UCSD-AML1 (cell line): ENCODE measurements around the gene DNAH8.

Experiments used
- DNase-seq: peaks from one replicate; lab custom pipeline; 2025; ENCODE audit not compliant: unreplicated experiment; lab: John Stamatoyannopoulos, UW

DNAH8 gene

GRCh38 chr6:38955861-38956260 lies 240.8 kb downstream of the DNAH8 start:
- no peak for DNase-seq

DNA sequence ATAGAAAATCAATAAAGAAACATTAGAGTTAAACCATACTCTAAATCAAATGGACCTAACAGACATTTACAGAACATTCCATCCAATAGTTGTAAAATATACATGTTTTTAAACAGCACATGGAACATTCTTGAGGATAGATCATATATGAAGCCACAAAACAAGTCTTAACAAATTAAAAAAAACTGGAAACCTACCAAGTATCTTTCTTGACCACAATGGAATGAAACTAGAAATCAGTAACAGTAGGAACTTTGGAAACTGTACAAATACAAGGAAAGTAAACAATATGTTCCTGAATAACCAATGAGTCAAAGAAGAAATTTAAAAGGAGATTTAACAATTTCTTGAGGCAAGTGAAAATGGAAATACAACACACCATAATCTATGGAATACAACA lies 242.3 kb downstream of the DNAH8 start:
- DNase-seq = no peak

DNA sequence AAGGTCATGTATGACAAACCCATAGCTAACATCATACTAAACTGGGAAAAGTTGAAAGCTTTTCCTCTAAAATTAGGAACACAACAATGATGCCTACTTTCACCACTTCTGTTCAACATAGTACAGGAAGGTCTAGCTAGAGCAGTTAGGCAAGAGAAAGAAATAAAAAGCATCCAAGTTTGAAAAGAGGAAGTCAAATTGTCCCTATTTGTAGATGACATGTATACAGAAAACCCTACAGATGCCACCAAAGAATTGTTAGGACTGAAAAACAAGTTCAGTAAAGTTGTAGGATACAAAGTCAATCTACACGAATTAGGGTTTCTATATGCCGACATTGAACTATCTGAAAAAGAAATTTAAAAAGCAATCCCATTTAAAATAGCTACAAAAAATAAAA lies 244.0 kb downstream of the DNAH8 start:
- no peak for DNase-seq

- no peak for DNase-seq
Measured at GRCh38 chr6:38968702-38969149, 253.6 kb downstream of the DNAH8 start.

DNA sequence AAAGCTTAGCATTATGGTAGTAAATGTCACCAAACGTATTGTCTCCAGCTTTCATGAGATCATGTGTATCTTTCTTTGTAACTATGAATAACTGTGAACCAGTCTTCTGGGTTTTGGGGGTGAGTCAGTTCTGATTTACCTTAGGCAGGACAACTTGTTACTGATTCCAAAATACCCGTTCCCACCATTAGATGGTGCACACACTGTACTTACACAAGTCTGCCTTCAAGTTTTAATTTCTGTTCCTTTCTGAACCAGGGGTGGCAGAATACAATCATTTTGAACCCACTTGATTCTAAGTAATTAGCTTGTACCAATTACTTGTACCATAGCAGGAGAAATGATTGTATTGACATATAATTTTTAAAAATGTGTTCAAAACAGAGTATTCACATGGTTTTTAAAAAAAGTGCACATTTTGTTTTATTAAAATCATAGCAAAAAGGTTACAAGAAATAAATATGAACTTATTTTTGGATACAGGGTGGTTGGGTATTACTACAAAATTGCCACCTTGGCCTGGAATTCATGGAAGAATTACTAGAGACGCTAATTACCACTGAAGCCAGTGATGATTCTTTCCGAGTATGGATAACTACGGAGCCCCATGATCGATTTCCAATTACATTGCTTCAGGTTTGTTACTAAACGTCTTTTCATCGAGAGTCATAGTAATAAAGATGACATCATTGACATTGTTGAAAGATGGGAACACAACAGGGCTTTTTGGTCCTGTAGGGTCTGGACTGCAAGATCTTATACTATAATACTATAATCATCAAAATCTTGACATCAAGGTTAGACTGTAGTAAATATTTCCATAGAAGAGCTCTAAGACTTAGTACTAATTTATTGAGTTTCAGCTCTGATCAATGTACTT lies 258.3 kb downstream of the DNAH8 start:
- DNase-seq = no peak

- DNase-seq = no peak
Measured at GRCh38 chr6:38974389-38975151, 259.5 kb downstream of the DNAH8 start.

DNA sequence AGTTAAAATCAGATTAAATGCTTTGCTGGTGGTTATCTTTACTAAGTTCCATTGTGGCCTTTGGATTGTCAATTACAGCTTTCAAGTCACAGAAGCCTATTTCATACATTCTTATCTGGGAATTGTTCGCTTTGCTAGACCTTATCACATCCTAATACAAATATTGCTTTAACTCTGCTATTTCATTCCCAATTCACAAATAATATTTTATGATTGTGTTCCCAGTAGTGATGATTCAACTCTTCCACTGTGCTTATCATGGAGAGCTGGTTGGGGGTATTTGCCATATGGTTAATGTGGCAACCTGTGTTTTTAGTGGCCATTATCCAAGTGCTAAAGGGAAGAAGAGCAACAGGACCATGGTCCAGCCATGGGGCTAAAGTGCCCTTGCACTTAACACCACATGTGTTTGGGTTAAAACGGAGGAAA lies 260.5 kb downstream of the DNAH8 start:
- DNase-seq = no peak

DNA sequence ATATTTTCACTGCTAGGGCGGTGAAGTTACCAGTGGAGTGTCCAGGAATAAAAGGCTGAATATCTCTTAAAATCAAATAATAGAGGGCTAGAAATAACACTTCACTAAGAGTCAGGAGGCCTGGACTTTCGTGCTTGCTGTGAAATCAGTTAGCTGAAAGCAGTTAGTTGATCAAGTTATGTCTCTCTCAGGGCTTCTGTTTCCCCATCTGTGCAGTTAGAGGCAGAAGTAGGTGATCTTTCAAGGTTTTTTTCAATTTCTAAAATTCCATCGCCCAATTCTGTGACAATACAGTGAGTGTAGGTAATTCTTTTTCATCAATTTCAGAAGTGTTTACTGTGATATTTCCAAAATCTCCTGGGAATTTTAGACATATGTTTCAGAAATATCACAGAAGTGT lies 260.9 kb downstream of the DNAH8 start:
- no peak for DNase-seq

DNA sequence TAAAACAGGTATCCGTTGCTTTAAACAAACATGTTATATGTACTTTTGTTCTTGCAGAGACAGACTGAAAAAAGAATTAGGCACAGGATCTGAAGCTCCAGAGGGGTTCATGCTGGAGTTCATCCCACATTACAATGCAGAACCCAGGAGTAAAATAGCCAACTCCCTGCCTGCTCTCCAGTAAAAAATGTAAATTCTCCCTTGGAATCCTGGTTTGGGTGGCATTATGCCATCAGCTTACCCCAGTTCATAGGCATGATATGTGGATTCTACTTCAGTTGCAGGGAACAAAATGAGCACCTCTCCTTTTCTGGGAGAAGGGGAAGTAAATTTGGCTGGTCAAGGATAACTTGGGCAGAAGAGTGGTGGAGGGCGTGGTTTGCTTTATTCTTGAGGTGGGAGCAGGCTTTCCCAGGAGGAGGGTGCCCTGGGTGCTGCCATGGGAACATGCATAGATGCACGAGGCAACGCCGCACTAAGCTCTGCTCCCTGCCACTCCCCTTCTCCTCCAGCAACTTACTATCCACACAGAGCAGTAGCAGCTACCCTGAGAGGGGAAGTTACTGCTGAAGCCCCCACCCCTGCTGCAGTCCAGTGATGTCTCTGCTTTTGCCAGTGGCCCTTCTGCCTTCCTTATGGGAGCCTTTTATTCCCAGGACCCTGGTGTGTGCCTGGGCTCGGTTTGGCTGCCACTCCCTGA lies 261.8 kb downstream of the DNAH8 start:
- DNase-seq = no peak

DNA sequence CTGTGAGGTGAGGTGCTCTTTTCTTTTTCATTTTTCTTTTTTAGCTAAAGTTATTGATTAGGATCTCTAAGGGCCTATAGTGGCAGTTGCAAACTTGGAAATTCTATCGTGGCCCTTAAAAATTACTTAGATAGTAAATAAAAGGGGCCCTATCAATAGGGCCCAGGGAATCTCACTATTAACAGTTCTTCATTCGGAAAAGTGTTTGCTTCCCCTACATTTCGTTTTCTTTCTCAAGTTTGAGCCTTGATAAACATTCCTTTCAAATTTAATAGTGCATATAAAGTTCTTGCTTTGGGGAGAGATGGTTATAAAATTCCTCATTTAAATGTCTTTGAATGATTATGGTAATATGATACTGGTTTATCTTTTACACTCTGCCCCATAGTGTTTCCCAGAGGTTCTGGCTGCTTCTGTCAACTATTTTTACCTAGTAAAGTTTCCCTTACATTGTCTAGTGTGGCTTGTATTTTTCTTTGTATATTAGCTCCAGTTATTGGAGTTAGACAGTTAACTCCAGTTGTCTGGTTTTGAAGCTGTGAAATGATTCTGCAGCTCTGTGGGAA lies 263.1 kb downstream of the DNAH8 start:
- no peak for DNase-seq

DNA sequence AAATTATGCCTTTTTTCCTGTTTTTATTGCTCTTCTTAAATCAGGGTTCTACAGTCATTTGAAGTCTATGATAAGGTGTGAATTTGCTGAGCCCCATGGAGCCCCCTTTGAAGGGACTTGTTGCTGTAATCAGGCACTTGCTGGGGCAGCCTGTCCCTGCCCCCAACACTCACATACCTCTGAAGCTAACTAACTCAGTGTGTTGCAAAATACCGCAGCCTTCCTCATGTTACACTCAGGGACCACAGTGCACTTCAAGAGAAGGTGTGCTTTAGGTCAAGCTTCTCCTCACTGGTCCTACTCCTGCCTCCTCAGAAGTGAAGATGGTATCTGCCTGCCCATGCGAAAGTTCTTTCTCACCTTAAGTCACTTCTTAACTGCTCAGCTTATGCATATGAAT lies 267.4 kb downstream of the DNAH8 start:
- no peak for DNase-seq

GRCh38 chr6:38984723-38985122 lies 269.6 kb downstream of the DNAH8 start:
- no peak for DNase-seq

GRCh38 chr6:38985839-38986238 lies 270.7 kb downstream of the DNAH8 start:
- no peak for DNase-seq

DNA sequence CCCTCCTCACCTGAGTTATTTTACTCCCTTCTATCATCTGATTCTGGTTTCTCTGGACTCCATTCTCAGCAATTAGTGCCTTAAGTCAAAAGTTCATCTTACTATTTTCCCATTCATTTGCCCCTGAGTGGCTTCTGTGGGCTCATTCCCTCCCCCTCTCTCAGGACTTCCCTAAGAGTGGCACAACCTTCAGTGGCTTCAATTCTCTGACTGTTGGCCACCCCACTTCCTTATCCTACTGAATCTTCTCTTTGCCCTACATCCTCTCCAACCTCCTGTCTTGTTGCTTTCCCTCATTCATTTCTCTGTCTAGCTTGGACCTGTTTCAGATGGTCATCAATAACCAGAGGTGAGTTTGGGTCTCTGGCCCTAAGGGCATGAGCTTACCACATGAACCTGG lies 272.4 kb downstream of the DNAH8 start:
- no peak for DNase-seq

DNA sequence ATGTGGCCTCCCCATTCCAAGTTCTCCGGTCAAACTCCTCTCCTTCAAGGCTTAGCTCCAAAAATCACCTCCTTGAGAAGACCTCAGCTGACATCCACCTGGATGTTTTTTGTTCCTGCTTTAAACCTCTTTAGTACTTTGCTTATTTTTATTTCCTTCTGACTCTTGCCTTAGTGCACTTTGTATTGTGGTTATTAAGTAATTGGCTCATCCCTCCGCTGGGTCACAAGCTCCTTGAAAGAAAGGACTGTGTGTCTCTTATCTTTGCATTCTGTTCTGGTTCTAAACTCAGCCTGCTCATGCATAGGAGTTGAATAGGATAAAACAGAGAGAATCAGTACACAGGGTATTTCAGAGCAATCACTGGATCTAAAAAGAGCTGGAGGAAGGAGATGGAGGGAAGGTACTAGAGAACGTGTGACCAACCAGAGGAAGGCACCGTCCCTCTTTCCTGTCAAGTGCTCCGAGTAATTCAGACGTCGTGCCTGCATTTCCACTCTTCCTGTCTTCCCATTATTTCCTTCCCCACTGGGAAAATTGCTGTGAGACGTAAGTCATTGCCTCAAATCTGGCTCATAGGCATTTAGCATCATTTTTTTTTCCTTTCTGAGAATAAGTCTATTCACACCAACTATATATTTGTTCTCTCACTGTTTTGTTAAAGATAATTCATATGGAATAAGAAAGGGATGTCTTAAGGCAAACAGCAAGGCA lies 273.8 kb downstream of the DNAH8 start:
- no peak for DNase-seq

GRCh38 chr6:38990475-38990874 lies 275.4 kb downstream of the DNAH8 start:
- no peak for DNase-seq

- no peak for DNase-seq
Measured at GRCh38 chr6:38996676-38997075, 281.6 kb downstream of the DNAH8 start.

- DNase-seq = peak; percentile 52
Measured at GRCh38 chr6:38997128-38997761, 282.1 kb downstream of the DNAH8 start.

GRCh38 chr6:39003072-39003471 lies 288.0 kb downstream of the DNAH8 start:
- DNase-seq = no peak

- DNase-seq = no peak
Measured at GRCh38 chr6:39003492-39003891, 288.4 kb downstream of the DNAH8 start.
